Epidermal melanocyte (primary cell): ENCODE measurements around the gene PLP2.

Experiments used
- DNase-seq: peaks from one replicate; pipeline ENCODE4 v3.0.0; 2011; ENCODE audit warnings: low spot score; ENCODE audit not compliant: insufficient read length

PLP2 gene

DNA sequence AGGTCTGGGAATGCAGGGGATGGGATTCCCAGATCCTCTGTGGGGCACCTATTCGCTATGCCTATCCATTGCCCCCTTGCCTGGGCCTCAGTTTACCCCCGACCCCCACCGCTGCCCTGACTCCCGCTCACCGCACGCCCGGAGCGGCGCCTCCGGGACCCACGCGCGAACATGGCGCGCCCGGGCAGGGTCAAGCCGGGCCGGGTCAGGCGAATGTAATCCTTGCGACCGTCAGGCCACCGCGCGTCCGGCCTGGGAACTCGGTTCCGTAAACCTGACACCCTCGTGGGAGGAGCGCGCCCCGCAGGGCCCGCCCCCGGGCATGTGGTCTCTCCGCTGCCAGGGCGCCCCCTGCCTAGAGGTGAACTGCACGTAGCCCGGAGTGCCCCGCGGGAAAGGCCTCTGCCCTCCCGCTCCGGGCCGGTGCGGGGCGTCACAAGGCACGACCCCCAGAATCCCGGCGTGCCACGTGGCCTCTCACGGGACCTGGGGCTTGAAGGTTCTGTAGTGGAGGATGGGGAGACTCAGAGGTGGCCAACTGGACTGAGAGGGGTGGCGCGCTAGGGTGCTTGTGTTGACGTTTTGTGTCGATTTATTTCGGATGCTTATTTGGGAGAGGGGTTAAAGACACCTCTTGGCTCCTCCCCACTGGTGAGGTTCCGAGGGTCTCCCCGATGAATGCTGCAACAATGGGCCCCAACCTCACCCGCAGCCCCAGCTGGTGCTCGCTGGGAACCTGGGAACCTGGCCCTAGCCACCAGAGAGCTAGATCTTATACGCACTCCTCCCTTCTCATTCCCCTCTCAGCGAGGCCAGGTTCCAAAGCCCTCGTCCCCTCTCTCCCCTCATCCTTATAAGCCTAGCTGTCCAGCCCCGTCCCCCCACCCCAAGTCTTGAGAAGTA lies 14.7 kb downstream of the PLP2 start, which contains the start of gene PRICKLE3:
PRICKLE3 (minus strand) TSS at position 249 of the 903 bp plus-strand sequence; CDS start at position 173, 76 bp downstream.
- no peak for DNase-seq

DNA sequence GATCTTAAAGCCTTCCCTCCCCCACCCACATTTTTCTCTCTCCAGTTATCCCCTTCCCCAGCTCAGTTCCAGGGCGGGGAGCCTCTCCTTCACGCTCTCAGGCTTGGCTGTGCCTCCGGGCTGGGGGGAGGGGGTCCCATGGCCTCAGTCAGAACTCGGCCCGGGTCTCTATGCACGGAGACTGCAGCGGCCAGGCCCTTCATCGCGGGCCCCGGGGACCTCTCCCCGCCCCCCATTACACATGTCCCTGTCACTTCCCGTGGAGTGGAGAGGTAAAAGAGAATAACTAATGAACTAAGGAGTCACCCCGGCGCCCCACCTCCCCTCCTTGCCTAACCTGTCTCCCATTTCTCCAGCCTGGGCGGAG lies 15.3 kb downstream of the PLP2 start:
- no peak for DNase-seq

DNA sequence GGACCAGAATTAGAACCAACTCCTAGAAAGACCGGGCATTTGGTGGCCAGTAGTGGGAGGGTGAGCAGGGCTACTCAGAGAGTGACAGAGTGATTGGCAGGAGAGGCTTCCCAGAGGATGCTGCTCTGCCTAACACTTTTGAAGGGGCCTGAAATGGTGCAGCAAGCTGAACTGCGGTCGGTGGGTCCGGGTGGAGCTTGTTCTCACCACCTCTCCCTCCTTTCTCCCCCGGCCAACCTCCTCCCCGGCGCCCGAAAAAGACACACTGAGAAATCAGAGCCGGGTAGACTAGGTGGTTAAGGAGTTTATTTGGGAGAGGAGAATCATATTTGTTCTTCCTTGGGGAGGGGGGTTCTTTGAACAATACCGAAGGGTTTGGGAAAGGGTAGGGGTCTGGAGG lies 15.8 kb downstream of the PLP2 start:
- no peak for DNase-seq

DNA sequence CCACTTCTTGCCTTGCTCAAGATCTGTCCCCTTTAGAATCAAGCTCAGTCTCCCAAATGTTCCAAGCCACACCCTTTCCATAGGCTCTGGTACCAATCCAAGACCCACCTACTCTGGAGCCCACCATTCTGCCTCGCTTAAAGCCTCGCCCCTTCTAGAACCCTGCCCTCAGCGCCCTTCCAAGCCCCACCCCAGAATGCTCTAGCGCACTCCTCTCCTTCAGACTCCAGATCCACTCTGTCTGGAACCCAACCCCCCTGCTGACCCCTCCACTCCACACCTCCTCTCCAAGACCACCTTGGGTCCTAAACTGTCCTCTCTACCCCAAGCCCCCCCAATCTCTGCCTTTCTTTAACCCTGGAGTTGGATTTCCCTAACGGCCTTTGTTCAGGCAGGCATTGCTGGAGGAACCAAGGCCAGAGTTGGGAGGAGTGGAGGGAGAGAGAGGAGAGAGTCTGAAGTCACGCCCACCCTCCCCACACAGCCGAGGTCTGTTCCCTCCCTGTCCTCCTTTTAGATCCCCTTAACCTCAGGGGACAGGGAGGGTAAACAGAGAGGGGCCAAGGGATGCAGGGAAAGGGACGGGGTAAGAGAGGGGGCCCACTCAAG lies 16.9 kb downstream of the PLP2 start:
- DNase-seq = no peak

DNA sequence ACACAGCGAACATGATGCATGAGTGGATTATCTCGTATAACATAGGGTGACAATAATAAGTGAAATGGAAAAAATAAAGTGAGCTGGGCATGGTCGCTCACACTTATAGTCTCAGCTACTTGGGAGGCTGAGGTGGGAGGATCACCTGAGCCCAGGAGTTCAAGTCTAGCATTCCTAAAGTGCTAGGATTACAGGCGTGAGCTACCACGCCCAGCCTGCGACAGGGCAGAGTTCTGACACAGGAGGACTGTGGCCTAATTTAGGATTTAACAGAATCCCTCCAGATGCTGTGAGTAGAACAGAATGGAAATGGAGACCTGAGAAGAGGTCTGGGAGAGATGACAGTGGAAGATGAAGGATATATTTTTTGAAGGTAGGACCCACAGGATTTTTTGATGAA lies 17.9 kb downstream of the PLP2 start:
- DNase-seq = no peak

DNA sequence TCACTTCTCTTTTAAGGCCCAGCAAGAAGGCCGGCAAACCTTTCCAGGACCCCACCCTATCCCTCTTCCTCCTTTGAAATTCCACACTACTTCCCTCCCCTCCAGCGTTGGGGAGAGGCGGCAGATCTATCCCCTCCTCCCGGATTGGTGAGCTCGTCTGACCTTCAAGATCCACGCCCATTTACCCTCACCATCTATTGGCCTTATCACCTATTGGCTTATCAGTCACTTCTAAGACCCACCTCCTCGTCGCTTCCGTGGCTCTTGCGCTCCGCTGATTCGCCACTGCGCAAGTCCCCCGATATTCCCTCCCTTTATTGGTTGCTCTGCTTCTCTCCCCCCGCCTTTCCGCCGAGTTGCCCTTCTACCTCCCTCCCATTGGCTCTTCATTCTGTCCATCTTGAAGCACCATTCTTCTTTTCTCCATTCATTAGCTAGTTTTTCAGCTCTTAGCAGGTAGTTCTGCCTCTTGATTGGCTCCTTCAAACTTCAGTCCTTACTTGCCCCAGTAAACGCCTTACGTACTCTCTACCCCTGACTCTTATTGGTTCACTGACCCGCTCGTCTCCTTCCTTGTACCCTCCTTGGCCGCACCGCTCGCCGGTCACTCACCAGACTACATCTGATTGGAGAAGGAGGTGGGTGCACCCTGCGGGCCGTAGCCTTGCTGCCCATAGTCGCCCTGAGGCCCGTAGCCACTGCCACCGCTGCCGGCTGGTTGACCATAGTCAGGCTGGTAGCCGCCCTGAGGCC lies 19.3 kb downstream of the PLP2 start:
- DNase-seq = peak; percentile 89

DNA sequence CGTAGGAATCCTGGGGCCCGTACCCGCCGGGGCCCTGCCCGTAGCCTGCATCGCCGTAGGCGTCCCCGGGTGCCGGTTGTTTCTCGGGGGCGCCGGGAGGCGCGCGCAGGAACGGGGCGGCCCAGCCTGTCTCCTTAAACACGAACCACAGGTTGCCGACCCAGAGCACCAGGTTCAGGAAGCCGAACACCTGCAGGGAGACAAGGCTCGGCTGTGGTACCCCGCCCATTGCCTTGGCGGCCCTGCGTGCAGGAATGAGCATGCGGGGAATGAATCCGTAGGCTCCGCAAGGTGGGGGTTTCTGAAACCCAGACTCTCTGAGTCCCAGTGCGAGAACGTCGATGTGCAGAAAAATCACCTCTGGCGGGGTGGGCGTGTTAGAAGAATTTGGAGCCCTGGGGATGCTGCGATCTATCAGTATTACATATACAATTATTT lies 19.9 kb downstream of the PLP2 start:
- no peak for DNase-seq

DNA sequence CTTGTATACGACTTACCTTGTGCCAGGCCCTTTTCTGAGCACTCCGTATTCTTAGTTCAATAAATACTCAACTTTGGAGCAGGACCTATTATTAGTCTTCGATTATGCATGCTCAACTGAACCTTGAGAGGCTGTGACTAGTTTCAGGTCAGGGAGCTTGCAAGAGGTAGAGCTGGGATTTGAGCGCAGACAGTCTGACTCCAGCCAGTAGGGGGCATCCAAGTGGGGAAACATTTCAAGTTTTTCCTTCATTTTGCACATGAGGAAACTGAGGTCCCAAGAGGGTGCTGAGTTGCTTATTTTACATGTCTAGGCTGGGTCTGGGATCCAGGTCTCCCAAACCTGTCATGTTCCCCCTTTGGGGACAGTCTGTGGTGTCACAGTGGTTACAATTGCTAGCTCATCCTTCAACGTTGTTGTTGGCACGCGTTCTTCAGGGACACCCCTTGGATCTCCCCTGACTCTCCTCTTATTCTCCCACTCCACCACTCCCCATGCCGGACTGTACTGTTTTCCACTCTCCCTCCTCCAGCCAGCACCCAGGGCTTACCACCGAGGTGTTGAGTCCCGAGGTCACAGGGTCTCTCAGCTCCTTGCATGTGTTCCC lies 21.1 kb downstream of the PLP2 start:
- DNase-seq = no peak

DNA sequence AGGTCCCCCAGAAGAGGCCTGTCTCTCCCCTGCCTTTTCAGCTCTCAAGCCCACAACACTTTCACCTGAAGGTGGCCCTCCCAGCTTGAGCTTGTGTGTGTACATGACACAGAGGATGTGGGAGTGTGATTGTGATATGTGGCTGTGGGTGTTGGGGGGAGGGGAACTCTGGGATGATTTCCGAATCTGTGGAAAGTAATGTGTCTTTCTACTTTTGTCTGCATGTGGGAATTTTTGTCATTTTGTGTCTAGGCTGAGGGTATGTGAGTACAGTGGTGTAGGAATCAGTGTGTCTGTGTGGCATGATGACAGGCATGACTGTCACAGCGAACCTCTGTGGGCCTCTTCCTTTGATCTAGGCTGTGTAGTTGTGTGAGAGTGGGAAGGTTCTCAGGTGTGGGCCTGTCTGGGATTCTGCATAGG lies 21.9 kb downstream of the PLP2 start:
- no peak for DNase-seq

DNA sequence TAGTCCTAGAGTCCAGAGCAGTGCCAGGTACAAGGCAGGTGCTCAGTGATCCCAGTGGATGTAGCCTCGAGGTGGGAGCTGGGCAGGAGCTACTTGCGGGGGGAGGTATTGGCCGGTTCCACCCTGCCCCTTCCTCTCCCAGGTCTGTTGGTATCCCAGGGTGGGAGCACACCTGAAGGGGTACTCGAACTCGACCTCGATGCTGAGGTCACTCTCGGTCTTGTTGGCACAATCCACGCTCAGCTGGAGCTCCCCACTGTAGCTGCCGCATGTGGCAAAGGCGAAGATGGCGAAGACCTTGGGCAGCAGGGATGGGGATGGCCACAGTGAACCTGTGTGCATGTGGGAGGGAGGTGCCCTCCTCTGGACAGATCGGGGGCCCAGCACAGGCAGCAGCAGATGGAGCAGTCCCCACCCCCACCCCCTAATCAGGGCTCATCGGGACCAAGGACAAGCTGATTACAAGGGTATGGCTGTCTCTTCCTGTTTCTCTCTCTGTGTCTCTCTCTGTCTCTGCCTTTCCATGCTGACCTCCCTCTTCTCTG lies 25.9 kb downstream of the PLP2 start:
- no peak for DNase-seq

DNA sequence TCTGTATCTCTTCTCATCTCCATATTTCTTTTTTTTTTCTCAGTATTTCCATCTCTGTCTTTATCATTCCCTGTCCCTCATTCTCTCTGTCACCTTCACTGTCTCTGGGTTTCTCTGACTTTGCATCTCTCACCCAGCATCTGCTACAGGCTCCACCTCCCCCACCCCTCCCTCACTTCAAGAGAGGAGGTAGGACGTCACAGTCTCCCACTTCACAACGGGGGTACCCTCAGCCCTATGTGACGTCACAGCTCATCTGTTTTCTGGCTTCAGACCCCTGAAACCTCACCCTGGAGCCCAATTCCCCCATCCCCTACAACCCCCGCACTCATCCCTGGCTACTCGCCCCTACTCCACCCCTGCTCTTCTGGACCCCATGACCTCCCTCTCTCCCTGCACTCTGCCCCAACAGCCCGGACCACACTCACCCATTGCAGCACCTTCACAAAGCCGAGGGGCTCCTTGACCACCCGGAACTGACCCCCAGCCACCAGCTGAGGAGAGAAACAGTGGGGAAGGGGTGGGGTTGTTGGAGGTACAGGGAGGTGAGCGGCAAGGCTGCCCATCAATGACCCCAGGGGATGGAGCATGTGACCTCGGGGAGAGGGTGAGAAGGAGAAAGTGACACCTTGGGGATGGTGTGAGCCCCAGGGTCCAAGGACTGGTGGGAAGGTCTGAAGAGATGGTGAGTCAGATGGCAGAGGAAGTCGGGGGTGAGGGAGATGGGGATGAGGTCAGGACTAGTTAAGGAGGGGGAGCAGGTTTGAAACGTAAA lies 27.0 kb downstream of the PLP2 start:
- no peak for DNase-seq

DNA sequence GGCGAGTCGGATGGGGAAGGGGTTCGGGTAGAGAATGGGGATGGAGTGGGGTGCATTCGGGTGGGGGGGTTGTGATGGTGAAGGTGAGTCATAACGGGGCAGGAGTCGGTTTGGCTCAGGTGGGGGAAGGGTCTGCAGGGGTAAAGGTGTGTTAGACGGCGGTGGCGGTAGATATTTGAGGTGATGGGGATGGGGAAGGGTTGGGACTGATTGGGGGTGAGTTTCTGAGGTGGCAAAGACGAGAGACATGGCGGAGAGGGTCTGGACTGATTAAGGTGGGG lies 27.6 kb downstream of the PLP2 start:
- no peak for DNase-seq

DNA sequence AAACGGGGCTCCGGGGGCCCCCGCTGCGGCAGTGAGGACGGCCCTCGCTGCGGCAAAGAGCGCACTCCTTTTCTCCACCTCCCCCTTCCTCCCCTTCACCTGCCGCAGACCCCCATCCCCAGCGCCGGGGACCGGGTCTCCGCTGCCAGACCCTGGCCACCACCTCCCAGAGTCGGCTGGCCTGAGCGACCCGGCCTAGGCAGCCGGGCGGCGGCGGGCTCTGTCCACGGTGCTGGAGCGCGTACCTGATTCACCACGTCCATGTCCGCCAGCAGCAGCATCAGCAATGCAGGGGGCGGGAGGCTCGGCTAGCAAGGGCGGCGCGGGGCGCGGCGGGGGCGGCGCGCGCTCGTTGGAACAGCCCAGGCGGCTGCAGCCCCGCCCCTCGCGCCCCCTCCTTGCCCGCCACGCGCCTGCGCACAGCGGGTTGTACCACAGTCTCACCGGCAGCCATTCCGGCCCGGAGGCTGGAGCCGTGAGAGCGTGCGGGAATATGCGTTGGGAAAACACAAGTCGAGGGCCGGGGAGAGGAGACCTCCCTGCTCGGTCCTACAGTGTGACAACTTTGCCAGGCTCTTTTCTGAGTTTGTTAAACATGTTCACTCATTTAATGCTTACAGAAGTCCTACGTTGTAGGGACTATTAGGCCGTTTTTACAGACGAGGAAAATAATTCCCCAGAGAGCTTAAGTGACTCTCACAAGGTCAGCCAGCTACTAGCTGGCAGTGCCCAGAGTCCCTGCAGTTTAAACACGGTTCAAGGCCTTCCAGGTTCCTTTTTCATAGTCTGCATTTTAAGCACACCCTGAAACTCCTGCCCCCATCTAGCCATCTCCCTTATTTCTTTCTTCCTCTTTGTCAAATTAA lies 28.4 kb downstream of the PLP2 start, which contains the start of gene SYP:
SYP (minus strand) TSS at position 288 of the 866 bp plus-strand sequence; CDS start at position 281, 7 bp downstream.
- DNase-seq = peak; percentile 76

DNA sequence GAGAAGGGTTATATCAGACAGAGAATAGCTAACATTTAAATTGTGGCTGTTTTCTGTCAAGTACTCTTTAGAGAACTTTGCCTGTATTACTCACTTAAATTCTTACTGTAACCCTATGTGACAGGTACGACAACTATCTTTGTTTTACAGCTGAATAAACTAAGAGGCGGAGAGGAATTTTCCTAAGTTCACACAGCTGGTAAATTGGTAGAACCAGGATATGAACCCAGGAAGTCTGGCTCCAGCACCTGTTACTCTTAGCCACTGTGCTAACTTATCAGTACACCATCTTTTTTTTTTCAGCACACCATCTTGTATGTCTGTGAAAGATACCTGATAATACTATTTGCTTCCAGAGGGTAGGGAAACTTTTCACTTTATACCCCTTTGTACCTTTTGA lies 30.3 kb downstream of the PLP2 start:
- no peak for DNase-seq

DNA sequence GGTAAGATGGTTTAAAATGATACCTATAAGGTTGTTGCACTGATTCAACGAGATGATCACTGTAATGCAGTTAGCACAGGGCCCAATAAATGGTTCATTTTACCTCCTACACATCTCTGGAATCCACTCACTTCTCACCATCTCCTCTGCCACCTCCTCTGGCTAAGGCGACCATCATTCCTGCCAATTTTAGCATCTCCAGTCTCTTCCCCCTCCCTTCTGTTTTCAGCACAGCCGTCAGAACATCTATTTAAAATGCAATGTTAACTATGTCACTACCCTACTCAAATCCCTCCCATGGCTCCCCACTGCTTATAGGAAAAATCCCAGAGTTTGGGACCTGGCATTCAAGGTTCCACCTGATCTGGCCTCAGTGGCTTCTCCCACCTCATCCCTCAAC lies 31.8 kb downstream of the PLP2 start:
- no peak for DNase-seq

DNA sequence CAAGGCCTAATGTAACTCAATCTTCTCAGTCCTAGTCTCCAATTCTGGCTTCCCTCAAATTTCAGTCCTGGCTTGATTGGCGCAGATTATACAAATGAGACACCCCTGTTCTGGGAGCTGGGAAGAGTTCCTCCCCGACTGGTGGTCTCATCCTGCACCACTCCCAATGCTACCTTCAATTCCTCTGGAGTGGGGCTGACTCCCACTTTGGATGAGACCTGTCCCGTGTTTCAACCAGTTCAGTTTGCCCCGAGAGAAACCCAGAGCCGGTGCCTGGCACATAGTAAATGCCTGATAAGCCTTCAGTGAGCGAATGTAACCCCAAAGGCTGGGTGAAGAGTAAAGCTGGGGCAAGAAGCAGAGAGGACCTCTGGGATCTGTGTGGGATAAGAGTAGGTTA lies 32.3 kb downstream of the PLP2 start:
- no peak for DNase-seq

DNA sequence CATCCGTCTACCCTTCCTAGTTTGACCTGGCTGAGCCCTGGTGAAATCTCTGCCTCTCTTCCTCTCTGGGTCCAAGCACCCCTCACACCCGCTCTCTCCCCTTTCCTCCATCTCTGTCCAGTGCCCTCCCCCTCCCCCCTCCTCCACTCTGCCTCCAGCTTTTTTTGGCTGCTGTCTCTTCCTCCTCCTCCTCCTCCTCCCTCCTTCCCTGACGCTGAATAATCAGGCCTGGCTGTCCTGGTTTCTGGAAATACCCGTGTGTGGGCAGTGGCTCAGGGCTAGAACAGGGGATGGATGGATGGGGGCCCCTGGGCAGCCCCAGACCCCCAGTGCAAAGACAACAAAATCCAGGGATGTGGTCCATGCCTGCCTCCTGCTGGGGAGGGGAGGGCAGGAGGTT lies 33.0 kb downstream of the PLP2 start:
- no peak for DNase-seq

DNA sequence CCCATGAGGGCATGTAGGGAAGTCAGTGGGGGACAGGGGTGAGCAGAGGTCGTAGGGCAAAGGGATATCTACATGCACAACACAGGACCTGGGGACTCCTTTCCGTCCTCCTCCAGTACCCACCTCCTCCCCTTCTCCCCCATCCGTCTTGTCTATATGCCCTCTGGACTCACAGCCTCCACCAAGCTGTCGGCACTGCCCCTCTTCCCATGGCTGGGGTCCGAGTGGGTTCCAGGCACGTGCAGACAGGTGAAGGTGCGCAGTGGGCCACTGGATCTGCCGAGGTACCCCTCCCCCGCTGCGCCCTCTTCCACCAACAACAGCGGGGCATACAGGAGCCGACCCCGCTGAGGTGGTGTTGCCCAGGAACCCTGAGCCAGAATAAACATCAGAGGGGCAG lies 33.7 kb downstream of the PLP2 start:
- no peak for DNase-seq

DNA sequence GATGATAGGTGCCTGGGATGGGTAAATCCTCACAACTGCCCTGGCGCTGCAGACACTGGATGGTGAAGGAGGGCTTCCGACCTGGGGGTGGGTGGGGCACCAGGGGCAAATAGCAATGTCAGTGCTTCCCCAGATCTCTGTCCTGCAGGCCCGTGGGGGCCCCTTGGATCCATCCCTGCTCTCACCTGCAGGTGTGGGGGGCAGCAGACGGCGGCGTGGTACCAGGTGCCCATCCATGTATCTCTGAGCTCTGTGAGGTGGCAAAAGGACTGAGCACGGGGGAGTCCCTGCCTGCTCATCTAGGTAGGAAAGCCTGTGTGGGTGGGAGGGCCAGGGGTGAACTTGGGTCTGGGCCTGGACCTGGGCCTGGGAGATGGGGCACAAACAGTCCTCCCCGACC lies 34.8 kb downstream of the PLP2 start:
- no peak for DNase-seq

DNA sequence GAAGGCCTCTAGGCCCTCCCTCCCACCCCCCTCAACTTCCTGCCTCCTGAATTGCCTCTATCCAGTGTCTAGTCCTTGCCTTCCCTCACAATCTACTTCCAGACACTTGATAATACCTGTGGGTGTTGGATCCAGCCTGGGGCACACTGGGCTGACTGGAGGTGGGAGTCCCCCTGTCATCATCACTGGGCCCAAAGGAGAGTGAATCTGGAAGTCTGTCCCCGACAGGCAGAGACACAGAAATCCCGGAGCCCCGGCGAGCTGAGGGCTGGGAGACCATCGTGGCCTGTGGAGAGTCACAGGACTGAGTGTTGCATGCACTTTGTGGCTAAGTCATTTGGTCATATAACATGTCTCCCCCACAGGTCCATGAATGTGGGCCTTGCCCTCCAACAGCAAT lies 36.7 kb downstream of the PLP2 start:
- DNase-seq = no peak
